ENCODE results near the gene PHACTR3.

The PHACTR3 gene

DNA sequence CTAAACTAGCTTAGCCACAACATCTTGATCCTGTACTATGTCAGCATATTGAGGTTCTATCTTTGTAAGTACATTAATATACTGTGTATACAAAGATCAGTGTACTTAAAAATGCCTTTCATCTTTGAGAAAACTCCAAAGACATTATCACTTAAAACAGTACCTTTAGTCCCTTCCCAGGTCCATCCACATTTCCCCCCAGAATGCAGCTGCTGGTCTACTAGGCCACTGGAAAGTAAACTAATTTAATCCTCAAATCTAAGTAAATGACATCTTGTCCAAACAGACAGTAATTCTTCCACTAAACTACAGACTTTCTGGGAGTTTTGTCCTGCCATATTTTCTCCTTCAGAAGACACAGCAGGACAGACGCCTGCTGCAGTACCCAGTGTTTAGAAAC is 260.4 kb downstream of the PHACTR3 start:
- no peaks in the 10 kb centered on the region for H3K36me3 ChIP-seq (ENCODE audit: control insufficient read depth, insufficient read depth, low read length)
- H3K56ac ChIP-seq (ENCODE audit: low read length), result no peak overlapping the region
- no peak overlapping the region for H2BK15ac ChIP-seq (replicated peaks; ENCODE audit: low read depth)
- H3K23ac ChIP-seq (ENCODE audit: low read length), result no peak overlapping the region
- no peak for DNase-seq
- no peaks in the 10 kb centered on the region for H3K27me3 ChIP-seq (ENCODE audit: insufficient read depth, low read length, poor library complexity)
- WGBS (ENCODE audit: extremely low coverage, insufficient coverage, low lambda C conversion rate), result no CpG with 5 or more reads among the region's 1 CpG
- H2AK5ac ChIP-seq (ENCODE audit: low read length), result no peak overlapping the region
- H2BK120ac ChIP-seq (ENCODE audit: low read depth, low read length), result no peak overlapping the region
- no peak overlapping the region for H3K4ac ChIP-seq (ENCODE audit: low read depth, low read length)
- H3K27ac ChIP-seq (ENCODE audit: low read depth, low read length), result no peak overlapping the region
- no peak overlapping the region for H3K4me3 ChIP-seq (ENCODE audit: low read length)
- H2BK5ac ChIP-seq (ENCODE audit: low read length), result no peak overlapping the region
- H3K4me2 ChIP-seq (ENCODE audit: low read length), result no peak overlapping the region
- H3K79me2 ChIP-seq (ENCODE audit: control insufficient read depth, insufficient read depth, low read length), result no peaks in the 10 kb centered on the region
- H3K18ac ChIP-seq (ENCODE audit: low read length), result no peak overlapping the region
- no peaks in the 10 kb centered on the region for H3K4me1 ChIP-seq (ENCODE audit: control insufficient read depth, low read depth, low read length)
- no peaks in the 10 kb centered on the region for H3K79me1 ChIP-seq (ENCODE audit: low read length)
- no peak overlapping the region for H4K8ac ChIP-seq (ENCODE audit: low read depth, low read length)
- no peak overlapping the region for H3K9ac ChIP-seq (ENCODE audit: low read length)
- no peak overlapping the region for H4K5ac ChIP-seq (ENCODE audit: low read length)

GRCh38 chr20:59866338-59866737 is 262.0 kb downstream of the PHACTR3 start:
- no peak overlapping the region for H4K8ac ChIP-seq (ENCODE audit: low read depth, low read length)
- no peaks in the 10 kb centered on the region for H3K27me3 ChIP-seq (ENCODE audit: insufficient read depth, low read length, poor library complexity)
- H2BK15ac ChIP-seq (replicated peaks; ENCODE audit: low read depth), result no peak overlapping the region
- no CpG with 5 or more reads among the region's 3 CpGs for WGBS (ENCODE audit: extremely low coverage, insufficient coverage, low lambda C conversion rate)
- no peak overlapping the region for H2AK5ac ChIP-seq (ENCODE audit: low read length)
- no peaks in the 10 kb centered on the region for H3K79me2 ChIP-seq (ENCODE audit: control insufficient read depth, insufficient read depth, low read length)
- H3K9ac ChIP-seq (ENCODE audit: low read length), result no peak overlapping the region
- H2BK120ac ChIP-seq (ENCODE audit: low read depth, low read length), result no peak overlapping the region
- no peak overlapping the region for H3K27ac ChIP-seq (ENCODE audit: low read depth, low read length)
- H2BK5ac ChIP-seq (ENCODE audit: low read length), result no peak overlapping the region
- H3K4me3 ChIP-seq (ENCODE audit: low read length), result no peak overlapping the region
- no peaks in the 10 kb centered on the region for H3K36me3 ChIP-seq (ENCODE audit: control insufficient read depth, insufficient read depth, low read length)
- H3K23ac ChIP-seq (ENCODE audit: low read length), result no peak overlapping the region
- no peaks in the 10 kb centered on the region for H3K79me1 ChIP-seq (ENCODE audit: low read length)
- DNase-seq, result no peak
- H3K56ac ChIP-seq (ENCODE audit: low read length), result no peak overlapping the region
- H4K5ac ChIP-seq (ENCODE audit: low read length), result no peak overlapping the region
- H3K4me1 ChIP-seq (ENCODE audit: control insufficient read depth, low read depth, low read length), result no peaks in the 10 kb centered on the region
- H3K4ac ChIP-seq (ENCODE audit: low read depth, low read length), result no peak overlapping the region
- no peak overlapping the region for H3K18ac ChIP-seq (ENCODE audit: low read length)
- no peak overlapping the region for H3K4me2 ChIP-seq (ENCODE audit: low read length)

- DNase-seq, result no peak
- no CpG with 5 or more reads among the region's 1 CpG for WGBS (ENCODE audit: extremely low coverage, insufficient coverage, low lambda C conversion rate)
These were observed 266.8 kb downstream of the PHACTR3 start for GRCh38 chr20:59871096-59871495.

GRCh38 chr20:59873409-59873808 is 269.1 kb downstream of the PHACTR3 start:
- WGBS (ENCODE audit: extremely low coverage, insufficient coverage, low lambda C conversion rate), result no CpG with 5 or more reads among the region's 1 CpG

More at GRCh38 chr20:59871096-59871495, 266.8 kb downstream of the PHACTR3 start:
- Histone ChIP-seq H2BK120ac (ENCODE audit: low read depth, low read length) (no peak overlapping the region), H3K27ac (ENCODE audit: low read depth, low read length) (no peak overlapping the region), H3K23ac (ENCODE audit: low read length) (no peak overlapping the region), H2AK5ac (ENCODE audit: low read length) (no peak overlapping the region), H3K79me2 (ENCODE audit: control insufficient read depth, insufficient read depth, low read length) (no peaks in the 10 kb centered on the region), H3K4ac (ENCODE audit: low read depth, low read length) (no peak overlapping the region), H3K18ac (ENCODE audit: low read length) (no peak overlapping the region), H2BK15ac (replicated peaks; ENCODE audit: low read depth) (no peak overlapping the region), H2BK5ac (ENCODE audit: low read length) (no peak overlapping the region), H4K8ac (ENCODE audit: low read depth, low read length) (no peak overlapping the region), H3K9ac (ENCODE audit: low read length) (no peak overlapping the region), H4K5ac (ENCODE audit: low read length) (no peak overlapping the region), H3K79me1 (ENCODE audit: low read length) (no peaks in the 10 kb centered on the region), H3K4me3 (ENCODE audit: low read length) (no peak overlapping the region), H3K36me3 (ENCODE audit: control insufficient read depth, insufficient read depth, low read length) (no peaks in the 10 kb centered on the region), H3K4me2 (ENCODE audit: low read length) (no peak overlapping the region), H3K56ac (ENCODE audit: low read length) (no peak overlapping the region), H3K4me1 (ENCODE audit: control insufficient read depth, low read depth, low read length) (no peaks in the 10 kb centered on the region), H3K27me3 (ENCODE audit: insufficient read depth, low read length, poor library complexity) (no peaks in the 10 kb centered on the region)

DNA sequence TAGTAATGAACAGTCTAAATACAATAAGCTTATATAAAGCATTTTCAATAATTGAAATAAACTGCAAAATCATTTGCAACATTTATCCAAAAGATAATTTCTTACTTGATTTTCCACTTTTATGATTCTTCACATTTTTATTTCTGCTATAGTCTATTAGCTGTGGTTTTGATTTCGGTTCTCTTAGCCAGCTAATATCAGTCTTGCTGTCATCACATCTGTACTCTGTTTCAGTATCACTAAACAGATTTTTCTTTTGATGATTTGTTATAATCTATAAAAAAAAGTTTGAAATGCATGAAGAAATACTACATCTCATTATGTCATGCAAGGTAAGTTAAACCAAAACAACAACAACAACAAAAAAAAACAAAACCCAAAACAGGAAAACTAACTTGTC is 275.9 kb downstream of the PHACTR3 start:
- Histone ChIP-seq H3K4me3 (ENCODE audit: low read length) (no peak overlapping the region), H3K18ac (ENCODE audit: low read length) (no peak overlapping the region), H3K56ac (ENCODE audit: low read length) (no peak overlapping the region), H3K27me3 (ENCODE audit: insufficient read depth, low read length, poor library complexity) (no peaks in the 10 kb centered on the region), H3K27ac (ENCODE audit: low read depth, low read length) (no peak overlapping the region), H2BK5ac (ENCODE audit: low read length) (no peak overlapping the region), H3K4ac (ENCODE audit: low read depth, low read length) (no peak overlapping the region), H3K4me1 (ENCODE audit: control insufficient read depth, low read depth, low read length) (no peaks in the 10 kb centered on the region), H3K79me1 (ENCODE audit: low read length) (no peaks in the 10 kb centered on the region), H4K8ac (ENCODE audit: low read depth, low read length) (no peak overlapping the region), H2BK15ac (replicated peaks; ENCODE audit: low read depth) (no peak overlapping the region), H3K79me2 (ENCODE audit: control insufficient read depth, insufficient read depth, low read length) (no peaks in the 10 kb centered on the region), H2BK120ac (ENCODE audit: low read depth, low read length) (no peak overlapping the region), H4K5ac (ENCODE audit: low read length) (no peak overlapping the region), H3K23ac (ENCODE audit: low read length) (no peak overlapping the region), H3K9ac (ENCODE audit: low read length) (no peak overlapping the region), H3K36me3 (ENCODE audit: control insufficient read depth, insufficient read depth, low read length) (no peaks in the 10 kb centered on the region), H3K4me2 (ENCODE audit: low read length) (no peak overlapping the region), H2AK5ac (ENCODE audit: low read length) (no peak overlapping the region)
- no CpG with 5 or more reads among the region's 1 CpG for WGBS (ENCODE audit: extremely low coverage, insufficient coverage, low lambda C conversion rate)
- no peak for DNase-seq

More at GRCh38 chr20:59873409-59873808, 269.1 kb downstream of the PHACTR3 start:
- no peak overlapping the region for H2BK120ac ChIP-seq (ENCODE audit: low read depth, low read length)
- no peak overlapping the region for H3K23ac ChIP-seq (ENCODE audit: low read length)
- H3K9ac ChIP-seq (ENCODE audit: low read length), result no peak overlapping the region
- H3K79me2 ChIP-seq (ENCODE audit: control insufficient read depth, insufficient read depth, low read length), result no peaks in the 10 kb centered on the region
- no peak overlapping the region for H3K18ac ChIP-seq (ENCODE audit: low read length)
- no peak overlapping the region for H3K27ac ChIP-seq (ENCODE audit: low read depth, low read length)
- no peak overlapping the region for H2AK5ac ChIP-seq (ENCODE audit: low read length)
- no peak overlapping the region for H2BK5ac ChIP-seq (ENCODE audit: low read length)
- no peaks in the 10 kb centered on the region for H3K36me3 ChIP-seq (ENCODE audit: control insufficient read depth, insufficient read depth, low read length)
- H3K4me3 ChIP-seq (ENCODE audit: low read length), result no peak overlapping the region
- no peak overlapping the region for H3K56ac ChIP-seq (ENCODE audit: low read length)
- H4K5ac ChIP-seq (ENCODE audit: low read length), result no peak overlapping the region
- no peak overlapping the region for H4K8ac ChIP-seq (ENCODE audit: low read depth, low read length)
- DNase-seq, result no peak
- H3K4ac ChIP-seq (ENCODE audit: low read depth, low read length), result no peak overlapping the region
- H3K79me1 ChIP-seq (ENCODE audit: low read length), result no peaks in the 10 kb centered on the region
- H3K27me3 ChIP-seq (ENCODE audit: insufficient read depth, low read length, poor library complexity), result no peaks in the 10 kb centered on the region
- no peak overlapping the region for H2BK15ac ChIP-seq (replicated peaks; ENCODE audit: low read depth)
- H3K4me2 ChIP-seq (ENCODE audit: low read length), result no peak overlapping the region
- H3K4me1 ChIP-seq (ENCODE audit: control insufficient read depth, low read depth, low read length), result no peaks in the 10 kb centered on the region

GRCh38 chr20:59884494-59884893 is 280.2 kb downstream of the PHACTR3 start:
- Histone ChIP-seq H3K4me3 (ENCODE audit: low read length) (no peak overlapping the region), H3K4me2 (ENCODE audit: low read length) (no peak overlapping the region), H4K5ac (ENCODE audit: low read length) (no peak overlapping the region), H3K27ac (ENCODE audit: low read depth, low read length) (no peak overlapping the region), H3K23ac (ENCODE audit: low read length) (no peak overlapping the region), H2BK5ac (ENCODE audit: low read length) (no peak overlapping the region), H3K36me3 (ENCODE audit: control insufficient read depth, insufficient read depth, low read length) (no peaks in the 10 kb centered on the region), H3K27me3 (ENCODE audit: insufficient read depth, low read length, poor library complexity) (no peaks in the 10 kb centered on the region), H4K8ac (ENCODE audit: low read depth, low read length) (no peak overlapping the region), H2AK5ac (ENCODE audit: low read length) (no peak overlapping the region), H3K79me1 (ENCODE audit: low read length) (no peaks in the 10 kb centered on the region), H2BK15ac (replicated peaks; ENCODE audit: low read depth) (no peak overlapping the region), H3K56ac (ENCODE audit: low read length) (no peak overlapping the region), H3K4ac (ENCODE audit: low read depth, low read length) (no peak overlapping the region), H2BK120ac (ENCODE audit: low read depth, low read length) (no peak overlapping the region), H3K4me1 (ENCODE audit: control insufficient read depth, low read depth, low read length) (no peaks in the 10 kb centered on the region), H3K79me2 (ENCODE audit: control insufficient read depth, insufficient read depth, low read length) (no peaks in the 10 kb centered on the region), H3K9ac (ENCODE audit: low read length) (no peak overlapping the region), H3K18ac (ENCODE audit: low read length) (no peak overlapping the region)
- WGBS (ENCODE audit: extremely low coverage, insufficient coverage, low lambda C conversion rate), result no CpG with 5 or more reads among the region's 3 CpGs
- no peak for DNase-seq
